GM12891 (cell line): ENCODE results near the gene NR2C2.

Experiments used
- DNase-seq: peaks from one replicate; pipeline ENCODE4 v3.0.0; 2011; ENCODE audit warnings: low spot score; ENCODE audit not compliant: insufficient read length
- FAIRE-seq: peaks from 2 replicates; lab custom pipeline; 2011; peaks lifted over from hg19 to GRCh38; lab: Jason Lieb, UNC
- PAX5 ChIP-seq: IDR thresholded peaks from 2 replicates; pipeline ENCODE4 v1.6.1; 2011; ENCODE audit warnings: low read length, moderate library complexity, mild to moderate bottlenecking; ENCODE audit not compliant: insufficient read depth, severe bottlenecking
- POLR2A ChIP-seq: IDR thresholded peaks from 2 replicates; pipeline ENCODE4 v1.6.1; 2011; ENCODE audit warnings: low read depth, low read length, control low read depth
- POLR2AphosphoS5 ChIP-seq: IDR thresholded peaks from 2 replicates; pipeline ENCODE4 v1.6.1; 2011; ENCODE audit warnings: low read depth, low read length, control low read depth
- POU2F2 ChIP-seq: IDR thresholded peaks from 2 replicates; pipeline ENCODE4 v1.6.1; 2011; ENCODE audit warnings: low read depth, mild to moderate bottlenecking, control low read depth, low read length, moderate library complexity
- SPI1 ChIP-seq: IDR thresholded peaks from 2 replicates; pipeline ENCODE4 v1.6.1; 2011; ENCODE audit warnings: low read depth, low read length, control low read depth
- TAF1 ChIP-seq: IDR thresholded peaks from 2 replicates; pipeline ENCODE4 v1.6.1; 2011; ENCODE audit warnings: low read depth, low read length, control low read depth

NR2C2 gene

DNA sequence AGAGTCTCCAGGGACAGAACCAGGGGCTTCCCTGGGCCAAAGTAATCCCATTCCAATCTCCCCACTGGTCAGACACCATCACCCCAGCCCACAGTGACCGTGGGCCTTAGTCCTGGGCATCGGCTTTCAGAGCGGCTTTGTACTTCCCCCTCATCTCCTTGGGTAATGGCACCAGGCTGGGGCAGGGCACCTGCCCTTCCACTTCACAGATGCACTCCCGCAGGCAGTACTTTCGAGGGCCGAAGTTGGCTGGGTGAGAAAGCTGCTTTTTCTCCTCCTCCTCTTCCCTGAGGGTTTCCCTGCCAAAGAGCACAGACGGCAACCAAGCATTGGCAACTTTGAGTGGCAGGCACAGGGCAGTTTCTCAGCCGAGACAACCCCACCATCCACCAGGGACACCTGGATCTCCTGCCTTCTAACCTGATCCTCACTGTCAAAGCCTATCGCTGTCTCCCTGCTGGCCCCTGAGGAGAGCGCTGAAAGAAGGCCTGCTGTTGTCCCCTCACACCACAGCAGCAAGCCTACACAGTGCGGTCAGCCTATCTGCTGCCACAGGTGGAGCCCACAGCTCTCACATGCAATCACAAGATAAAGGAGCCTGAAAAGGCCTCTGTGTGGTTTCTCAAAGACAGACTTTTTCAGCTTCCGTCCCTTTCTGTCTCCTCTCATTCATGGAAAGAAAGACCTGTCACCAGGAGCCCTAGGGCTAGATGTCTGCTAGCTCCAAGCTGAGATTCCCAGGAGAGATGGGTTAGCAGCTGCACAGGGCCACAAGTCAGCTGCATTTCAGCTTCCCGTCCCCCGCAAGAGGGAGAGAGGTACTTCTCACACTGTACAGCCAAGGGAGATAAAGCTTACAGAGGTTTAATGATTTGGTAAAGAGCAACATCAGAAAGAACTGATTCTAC lies 105.2 kb downstream of the NR2C2 start:
- DNase-seq (no peak), FAIRE-seq (peak; percentile 33)
- TF ChIP-seq PAX5 (no peak), POU2F2 (no peak), POLR2A (no peak), POLR2AphosphoS5 (no peak), TAF1 (no peak), SPI1 (no peak)

- DNase-seq, result no peak
- FAIRE-seq, result no peak
- no peak for TF ChIP-seq POU2F2
- no peak for TF ChIP-seq TAF1
These were observed 106.2 kb downstream of the NR2C2 start for GRCh38 chr3:15053541-15053940.

DNA sequence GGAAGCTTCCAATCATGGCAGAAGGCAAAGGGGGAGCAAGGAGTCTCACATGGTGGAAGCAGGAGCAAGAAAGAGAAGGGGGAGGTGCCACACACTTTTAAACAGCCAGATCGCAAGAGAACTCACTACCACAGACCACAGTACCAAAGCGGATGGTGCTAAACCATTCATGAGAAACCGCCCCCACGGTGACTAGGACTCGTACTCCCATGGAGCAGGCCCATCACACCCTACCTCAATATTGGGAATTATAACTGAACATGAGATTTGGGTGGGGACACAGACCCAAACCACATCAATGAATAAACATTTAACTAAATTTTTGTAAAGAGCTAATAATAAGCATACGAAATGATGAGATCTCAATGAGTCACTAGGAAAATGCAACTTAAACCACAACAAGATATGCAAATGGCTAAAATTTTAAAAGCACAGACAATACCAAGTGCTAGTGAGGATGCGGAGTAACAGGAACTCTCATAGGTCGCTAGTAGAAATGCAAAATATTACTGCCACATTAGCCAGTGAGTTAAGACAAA lies 107.7 kb downstream of the NR2C2 start:
- no peak for TF ChIP-seq POLR2AphosphoS5
- no peak for TF ChIP-seq TAF1
- no peak for TF ChIP-seq SPI1
- peak; percentile 55 for TF ChIP-seq POU2F2
- TF ChIP-seq PAX5, result peak; percentile 16
- FAIRE-seq (peak; percentile 79), DNase-seq (no peak)

DNA sequence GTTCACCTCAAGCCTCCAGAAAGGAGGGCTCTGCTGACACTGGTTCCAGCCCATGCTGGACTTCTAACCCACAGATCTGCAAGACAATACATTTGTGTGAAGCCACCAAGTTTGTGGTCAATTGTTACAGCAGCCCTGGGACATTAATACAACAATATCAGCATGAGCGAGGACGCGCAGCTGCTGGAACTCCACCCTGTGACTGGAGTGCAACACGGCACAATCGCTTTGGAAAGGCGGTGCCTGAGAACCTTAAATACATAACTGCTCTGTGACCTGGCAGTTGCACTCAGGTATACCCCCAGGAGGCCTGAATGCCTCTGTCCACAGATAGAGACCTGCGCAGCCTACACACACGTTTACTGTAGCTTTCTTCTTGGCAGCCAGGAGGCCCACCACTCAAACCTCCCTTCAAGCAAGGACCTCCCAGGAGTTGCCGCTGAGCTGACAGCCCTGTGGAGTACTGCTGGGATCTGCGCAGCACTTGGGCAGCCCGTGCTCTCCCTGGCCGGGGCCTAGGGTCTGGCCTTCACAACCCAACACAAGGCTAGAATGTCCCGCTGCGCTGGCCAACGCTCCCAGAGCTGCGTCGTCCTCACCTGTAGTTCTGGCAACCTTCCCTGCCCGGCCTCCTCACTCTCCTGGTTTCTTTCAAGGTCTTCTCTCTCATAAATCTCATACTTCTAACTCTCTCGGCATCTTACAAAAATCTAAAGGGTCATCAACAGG lies 109.5 kb downstream of the NR2C2 start:
- DNase-seq, result no peak
- no peak for FAIRE-seq
- TF ChIP-seq POLR2A (no peak), SPI1 (no peak), PAX5 (no peak), POLR2AphosphoS5 (no peak), POU2F2 (no peak), TAF1 (no peak)

GRCh38 chr3:15060029-15060428 lies 112.6 kb downstream of the NR2C2 start:
- FAIRE-seq (no peak), DNase-seq (no peak)
- TF ChIP-seq POLR2A (no peak), TAF1 (no peak), POU2F2 (no peak), SPI1 (no peak), POLR2AphosphoS5 (no peak)

GRCh38 chr3:15063238-15063637 lies 115.9 kb downstream of the NR2C2 start:
- no peak for FAIRE-seq
- TF ChIP-seq POU2F2, result no peak
- no peak for TF ChIP-seq TAF1
- TF ChIP-seq POLR2AphosphoS5, result no peak
- no peak for TF ChIP-seq SPI1
- TF ChIP-seq POLR2A, result no peak
- no peak for TF ChIP-seq PAX5
- no peak for DNase-seq

DNA sequence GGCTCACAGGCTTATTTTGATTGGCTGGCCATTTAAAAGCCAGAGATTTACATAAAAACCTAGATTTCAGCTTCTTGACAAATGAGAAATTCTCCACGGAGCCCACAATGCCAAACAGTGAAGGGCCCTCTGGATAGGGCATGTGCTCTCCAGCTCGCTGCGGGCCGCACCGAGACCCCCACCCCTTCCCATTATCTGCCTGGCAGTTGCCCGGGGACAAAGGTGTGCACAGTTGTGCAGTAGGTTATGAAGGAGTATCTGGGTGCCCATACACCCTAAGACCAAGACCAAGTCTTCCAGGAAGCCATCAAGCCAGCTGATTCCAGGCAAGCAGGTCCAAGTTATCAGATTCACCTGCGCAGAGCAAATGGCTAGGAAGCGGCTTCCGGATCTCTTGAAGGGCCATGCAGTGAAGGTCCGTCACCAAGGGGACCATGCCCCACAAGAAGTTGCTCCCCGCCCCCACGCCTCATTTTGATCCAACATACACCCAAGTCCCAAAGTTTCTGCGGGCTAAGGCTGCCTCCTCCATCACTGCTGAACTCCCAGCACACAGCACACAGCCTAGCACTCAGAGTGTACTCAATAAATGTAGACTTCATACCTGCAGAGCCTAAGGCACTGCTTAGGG lies 116.4 kb downstream of the NR2C2 start:
- no peak for FAIRE-seq
- TF ChIP-seq POU2F2 (no peak), SPI1 (no peak), TAF1 (no peak), POLR2A (no peak)
- DNase-seq, result no peak

DNA sequence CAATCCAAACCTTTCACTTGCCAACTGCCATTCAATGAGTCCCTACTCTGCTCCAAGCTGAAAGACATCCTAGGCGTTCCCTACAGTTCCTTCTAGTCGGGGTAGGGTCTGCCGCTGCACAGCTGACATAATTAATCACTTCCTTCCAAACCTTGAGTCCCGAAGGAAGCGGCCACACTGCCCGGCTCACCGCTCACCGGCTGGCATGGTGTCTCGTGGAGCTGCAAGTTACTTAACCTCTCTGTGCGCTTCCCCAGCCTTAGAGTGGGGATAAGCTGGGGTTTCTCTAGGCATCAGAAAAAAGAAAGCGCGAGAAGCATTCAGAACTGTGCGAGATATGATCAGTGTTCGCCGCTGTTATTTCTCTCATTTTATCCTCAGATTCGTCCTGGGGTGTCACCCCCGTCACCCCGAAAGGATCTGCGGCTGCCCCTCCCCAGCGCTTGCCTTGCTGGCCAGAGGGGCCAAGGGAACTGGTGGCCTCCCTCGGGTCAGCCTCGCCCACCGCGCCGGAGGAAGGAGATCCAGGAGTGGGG lies 117.0 kb downstream of the NR2C2 start:
- FAIRE-seq, result no peak
- TF ChIP-seq SPI1, result no peak
- TF ChIP-seq POLR2AphosphoS5, result no peak
- no peak for TF ChIP-seq POLR2A
- no peak for TF ChIP-seq PAX5
- TF ChIP-seq POU2F2, result no peak
- TF ChIP-seq TAF1, result no peak
- no peak for DNase-seq
